ES-I3 (cell line): ENCODE results near the gene STAT2.

ENCODE experiments used
- H3K36me3 ChIP-seq: 2 replicates; pipeline ENCODE4 v1.6.1; 2013; ENCODE audit warnings: mild to moderate bottlenecking, low read length, control low read depth, moderate library complexity; ENCODE audit not compliant: insufficient read depth
- H3K4me1 ChIP-seq: 2 replicates; pipeline ENCODE4 v1.6.1; 2013; ENCODE audit warnings: mild to moderate bottlenecking, control low read depth, low read length; ENCODE audit not compliant: insufficient read depth
- H3K9ac ChIP-seq: 2 replicates; pipeline ENCODE4 v1.6.1; 2013; ENCODE audit warnings: low read depth, mild to moderate bottlenecking, low read length, moderate library complexity
- H3K9me3 ChIP-seq: 2 replicates; pipeline ENCODE4 v1.6.1; 2013; ENCODE audit warnings: mild to moderate bottlenecking, low read length, moderate library complexity; ENCODE audit not compliant: control insufficient read depth, insufficient read depth

The STAT2 gene

GRCh38 chr12:56299853-56300643, 59.9 kb downstream of the STAT2 start, which contains the start of gene CS:
Gene CS (minus strand): TSS chr12:56300330. CDS start chr12:56300201, 129 bp downstream.
- H3K9ac ChIP-seq: peak within 1 kb of the TSS; percentile 95
- peaks cover 5% of the 10 kb centered on the region for H3K4me1 ChIP-seq
- H3K36me3 ChIP-seq: peaks cover 13% of the 10 kb centered on the region
- H3K9me3 ChIP-seq: no peaks in the 10 kb centered on the region

DNA sequence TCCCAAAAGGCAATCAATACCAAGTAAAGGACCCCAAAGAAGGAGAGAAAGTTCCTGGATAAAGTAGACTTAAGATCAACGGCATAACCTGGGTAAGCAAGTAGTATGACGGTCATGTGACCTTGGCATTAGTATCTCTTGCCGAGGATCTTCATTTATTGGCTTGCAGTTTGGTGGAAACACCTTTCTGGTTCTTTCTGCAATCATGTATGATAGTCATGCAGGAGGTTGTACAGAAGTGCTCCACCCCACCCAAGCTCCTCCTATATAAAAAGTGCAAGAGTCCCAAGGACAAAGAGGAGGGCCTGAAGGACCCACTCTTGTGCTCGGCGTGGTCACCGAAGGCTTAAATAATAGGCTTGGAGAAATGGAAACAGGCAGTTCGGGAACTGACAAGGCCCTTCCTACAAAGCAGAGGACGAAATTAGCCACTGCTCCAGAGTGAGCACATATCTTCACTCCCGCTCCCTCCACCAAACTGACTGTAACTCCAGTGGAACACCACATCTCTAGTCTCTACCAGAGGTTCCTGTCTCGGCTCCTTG, 60.5 kb downstream of the STAT2 start:
- H3K9ac ChIP-seq: peak overlapping the region; percentile 95

GRCh38 chr12:56298828-56299227, 61.1 kb downstream of the STAT2 start:
- H3K36me3 ChIP-seq: peaks cover 12% of the 10 kb centered on the region
- peaks cover 5% of the 10 kb centered on the region for H3K4me1 ChIP-seq
- H3K9ac ChIP-seq: peak overlapping the region; percentile 95
- no peaks in the 10 kb centered on the region for H3K9me3 ChIP-seq

More for the DNA sequence above, 60.5 kb downstream of the STAT2 start:
- H3K9me3 ChIP-seq: no peaks in the 10 kb centered on the region
- peaks cover 12% of the 10 kb centered on the region for H3K36me3 ChIP-seq
- H3K4me1 ChIP-seq: peaks cover 5% of the 10 kb centered on the region

DNA sequence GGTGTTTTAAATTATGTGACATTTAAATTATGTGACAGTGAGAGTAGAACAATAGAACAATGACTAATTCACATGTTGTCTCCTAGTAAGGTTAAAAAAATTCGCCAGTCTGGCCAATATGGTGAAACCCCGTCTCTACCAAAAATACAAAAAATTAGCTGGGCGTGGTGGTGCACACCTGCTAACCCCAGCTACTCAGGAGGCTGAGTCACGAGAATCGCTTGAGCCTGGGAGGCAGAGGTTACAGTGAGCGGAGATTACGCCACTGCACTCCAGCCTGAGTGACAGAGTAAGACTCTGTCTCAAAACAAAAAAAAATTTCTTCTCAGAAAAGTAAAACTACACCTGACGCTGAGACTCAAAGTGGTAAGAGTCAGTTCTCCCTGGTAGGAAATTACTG, 62.5 kb downstream of the STAT2 start:
- Histone ChIP-seq H3K9ac (no peak overlapping the region), H3K9me3 (no peaks in the 10 kb centered on the region), H3K4me1 (peaks cover 5% of the 10 kb centered on the region), H3K36me3 (peaks cover 12% of the 10 kb centered on the region)

- H3K4me1 ChIP-seq: peaks cover 5% of the 10 kb centered on the region
- H3K9me3 ChIP-seq: no peaks in the 10 kb centered on the region
- peaks cover 12% of the 10 kb centered on the region for H3K36me3 ChIP-seq
- no peak overlapping the region for H3K9ac ChIP-seq
Measured at GRCh38 chr12:56296295-56296694, 63.6 kb downstream of the STAT2 start.

DNA sequence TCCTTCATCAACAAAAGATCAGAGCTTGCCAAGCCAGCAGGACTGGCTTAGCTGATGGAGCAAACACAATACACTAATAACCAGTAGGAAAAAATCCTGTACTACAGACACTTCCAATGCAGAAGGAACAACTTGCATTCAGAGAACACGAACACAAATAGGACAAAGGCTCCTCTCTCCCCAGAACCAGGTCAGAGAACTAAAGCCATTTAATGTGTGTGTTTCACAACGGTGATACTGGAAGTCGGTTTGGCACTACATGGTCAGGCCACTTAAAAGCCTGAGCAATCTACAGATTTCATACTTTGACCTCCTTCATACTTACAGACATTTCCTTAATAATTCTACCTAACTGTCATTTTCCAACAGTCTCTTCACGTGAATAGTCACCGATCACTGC, 66.1 kb downstream of the STAT2 start:
- Histone ChIP-seq H3K4me1 (no peaks in the 10 kb centered on the region), H3K9ac (no peak overlapping the region), H3K36me3 (peaks cover 12% of the 10 kb centered on the region), H3K9me3 (no peaks in the 10 kb centered on the region)
